Esophagus squamous epithelium (tissue), 5 donors: ENCODE results near the gene MSMP. TPM values are rescaled to one million over a fixed set of nuclear protein-coding genes. Genes with fewer than 3 reads are reported as not detected.
A peak's percentile ranks its signal among the peaks of the same experiment; 100 is the strongest.

ENCODE experiments used
- DNase-seq: peaks from one replicate; lab custom pipeline; 2025; lab: John Stamatoyannopoulos, UW
- H3K27ac ChIP-seq, 4 donors: fragments of 200-600 bp; sonication (generic); one replicate each; pipeline ENCODE4 v1.5.1; 2016 to 2019; ENCODE audit warnings: mild to moderate bottlenecking in 1 of 4
- H3K27me3 ChIP-seq, 4 donors: fragments of 200-600 bp; sonication (generic); 1 replicate in 3 of 4; 2 replicates in 1 of 4; pipeline versions ENCODE4 v1.5.1 to v1.6.0; 2017 to 2021; ENCODE audit warnings: antibody characterized with exemption in 1 of 4
- H3K36me3 ChIP-seq, 3 donors: fragments of 200-600 bp; sonication (generic); one replicate each; pipeline ENCODE4 v1.5.1; 2016 to 2019
- H3K4me1 ChIP-seq, 3 donors: fragments of 200-600 bp; sonication (generic); one replicate each; pipeline ENCODE4 v1.5.1; 2017 to 2019
- H3K4me3 ChIP-seq, 4 donors: fragments of 200-600 bp; sonication (generic); 1 replicate in 3 of 4; 2 replicates in 1 of 4; pipeline ENCODE4 v1.5.1; 2016 to 2019; ENCODE audit warnings: mild to moderate bottlenecking in 2 of 4, moderate library complexity in 1 of 4
- H3K9me3 ChIP-seq, 3 donors: fragments of 200-600 bp; sonication (generic); one replicate each; pipeline ENCODE4 v1.5.1; 2016 to 2019
- CTCF ChIP-seq, 6 experiments: fragments of 450-650 bp in 4 of 6; fragments of 200-600 bp in 2 of 6; sonication (generic) in 2 of 6; IDR thresholded peaks; one replicate each; pipeline ENCODE4 v1.5.1; 2016 to 2019; ENCODE audit warnings: antibody characterized with exemption in 6 of 6, mild to moderate bottlenecking in 4 of 6, moderate library complexity in 4 of 6
- POLR2A ChIP-seq, 4 donors: fragments of 450-650 bp; IDR thresholded peaks; one replicate each; pipeline ENCODE4 v1.6.1; 2017; ENCODE audit warnings: antibody characterized with exemption in 4 of 4, mild to moderate bottlenecking in 4 of 4, moderate library complexity in 3 of 4
- WGBS, 2 donors: methylation state at CpG; one replicate each; pipeline ENCODE4 v1.1.5; 2018; 5-methylcytosine and 5-hydroxymethylcytosine counted together
- intact Hi-C: fragments of 100-400 bp; cut with DNase I; formaldehyde crosslinking; loops from one replicate; pipeline ENCODE4 v1.15.0; 2022
- total RNA-seq, 4 donors: library from RNA; depleted of rRNA; stranded (reverse); fragments of >200 nt; gene quantifications; one replicate each; pipeline ENCODE4 v1.1.0, GENCODE V29; 2016
- donor health status: DM: yes; HTN: yes; CAD: no.

MSMP gene
- total RNA-seq, 4 donors from 2014 or later = not detected

- Histone ChIP-seq H3K36me3 (peaks cover 5 to 44% (median 24%) of the 10 kb centered on the region in 3 donors), H3K27ac (peak overlapping the region; percentile 95 to 100 (median 98)), H3K27me3 (no peaks in the 10 kb centered on the region), H3K4me3 (peak overlapping the region; percentile 69 to 91 (median 80)), H3K4me1 (peaks cover 14 to 64% (median 35%) of the 10 kb centered on the region in 3 donors), H3K9me3 (no peaks in the 10 kb centered on the region)
- DNase-seq = no peak
- intact Hi-C loops = loop anchor here (5.0 to 10.0 kb wide), 2 partner anchors 76 to 128 kb away; partner anchors contain the start of genes CCDC107, RMRP and TESK1
- TF ChIP-seq CTCF (IDR thresholded peaks at IDR 0.05) = no peak
- TF ChIP-seq POLR2A (IDR thresholded peaks at IDR 0.05) = no peak
- WGBS, 2 donors = 1 to 3% methylated on average over 8 to 13 of the region's 14 CpGs
These were observed 21.1 kb downstream of the MSMP start for GRCh38 chr9:35732800-35733541.

- peak in 3 of 4 donors; percentile 57 to 76 (median 76) for TF ChIP-seq POLR2A (IDR thresholded peaks at IDR 0.05)
- TF ChIP-seq CTCF (IDR thresholded peaks at IDR 0.05) = peak in 2 of 6 experiments; percentile 10 to 21
- peaks cover 0 to 43% (median 21%) of the 10 kb centered on the region in 3 donors for H3K36me3 ChIP-seq
- H3K9me3 ChIP-seq = no peaks in the 10 kb centered on the region
- DNase-seq = peak; percentile 92
- WGBS, 2 donors = 0% methylated on average over 10 to 19 of the region's 49 CpGs
- H3K4me3 ChIP-seq = peak within 1 kb of the TSS; percentile 69 to 91 (median 80)
- intact Hi-C loops = loop anchor here (5.0 to 10.0 kb wide), 2 partner anchors 75 to 127 kb away; partner anchors contain the start of genes CCDC107, RMRP and TESK1
- H3K4me1 ChIP-seq = peaks cover 18 to 71% (median 35%) of the 10 kb centered on the region in 3 donors
- no peaks in the 10 kb centered on the region for H3K27me3 ChIP-seq
- H3K27ac ChIP-seq = peak within 1 kb of the TSS; percentile 95 to 100 (median 98)
These were observed 21.8 kb downstream of the MSMP start, which contains the start of the genes CREB3 and TLN1 for GRCh38 chr9:35732185-35732799. Gene CREB3 (plus strand): TSS chr9:35732666. CDS start chr9:35732773, 107 bp downstream. Gene TLN1 (minus strand): TSS chr9:35732195. CDS start chr9:35725694, 6,501 bp downstream.

GRCh38 chr9:35731415-35732184 lies 22.5 kb downstream of the MSMP start:
- Histone ChIP-seq H3K4me1 (peaks cover 20 to 78% (median 39%) of the 10 kb centered on the region in 3 donors), H3K9me3 (no peaks in the 10 kb centered on the region), H3K4me3 (peak overlapping the region; percentile 69 to 91 (median 80)), H3K27ac (peak overlapping the region; percentile 95 to 100 (median 98)), H3K27me3 (no peaks in the 10 kb centered on the region), H3K36me3 (peaks cover 0 to 36% (median 14%) of the 10 kb centered on the region in 3 donors)
- DNase-seq = no peak
- intact Hi-C loops = loop anchor here (5.0 to 10.0 kb wide), 2 partner anchors 74 to 127 kb away; partner anchors contain the start of genes CCDC107, RMRP and TESK1
- TF ChIP-seq POLR2A (IDR thresholded peaks at IDR 0.05) (no peak), CTCF (IDR thresholded peaks at IDR 0.05) (no peak)
- 1% methylated on average over 14 to 16 of the region's 47 CpGs for WGBS, 2 donors

GRCh38 chr9:35730486-35730854 lies 23.6 kb downstream of the MSMP start:
- H3K27ac ChIP-seq = peak overlapping the region; percentile 95 to 100 (median 98)
- 48 to 82% methylated on average over 2 of the region's 2 CpGs for WGBS, 2 donors
- H3K9me3 ChIP-seq = no peaks in the 10 kb centered on the region
- intact Hi-C loops = loop anchor here (5.0 to 10.0 kb wide), 2 partner anchors 73 to 126 kb away; partner anchors contain the start of genes CCDC107, RMRP and TESK1
- peaks cover 20 to 80% (median 42%) of the 10 kb centered on the region in 3 donors for H3K4me1 ChIP-seq
- DNase-seq = no peak
- peaks cover 1 to 35% (median 5%) of the 10 kb centered on the region in 3 donors for H3K36me3 ChIP-seq
- H3K27me3 ChIP-seq = no peaks in the 10 kb centered on the region
- peak overlapping the region in 3 of 4 donors; percentile 69 to 91 (median 83) for H3K4me3 ChIP-seq
- TF ChIP-seq CTCF (IDR thresholded peaks at IDR 0.05) = no peak
- no peak for TF ChIP-seq POLR2A (IDR thresholded peaks at IDR 0.05)
